Stimulated activated CD8-positive, alpha-beta memory T cell treated with anti-CD3 and anti-CD28 coated beads, Interleukin-12 subunit alpha, Interleukin-12 subunit beta, amount 100 ng/mL, for 24 hours (primary cell): Measurements from ENCODE around the gene E4F1.

Experiments used
- DNase-seq: peaks from one replicate; pipeline ENCODE4 v3.0.0-alpha.2; 2020; ENCODE audit errors: extremely low read depth

E4F1 gene

GRCh38 chr16:2275476-2276367, 52.3 kb downstream of the E4F1 start:
- no peak for DNase-seq

- DNase-seq = no peak
These were observed 53.2 kb downstream of the E4F1 start for GRCh38 chr16:2276368-2277195.

DNA sequence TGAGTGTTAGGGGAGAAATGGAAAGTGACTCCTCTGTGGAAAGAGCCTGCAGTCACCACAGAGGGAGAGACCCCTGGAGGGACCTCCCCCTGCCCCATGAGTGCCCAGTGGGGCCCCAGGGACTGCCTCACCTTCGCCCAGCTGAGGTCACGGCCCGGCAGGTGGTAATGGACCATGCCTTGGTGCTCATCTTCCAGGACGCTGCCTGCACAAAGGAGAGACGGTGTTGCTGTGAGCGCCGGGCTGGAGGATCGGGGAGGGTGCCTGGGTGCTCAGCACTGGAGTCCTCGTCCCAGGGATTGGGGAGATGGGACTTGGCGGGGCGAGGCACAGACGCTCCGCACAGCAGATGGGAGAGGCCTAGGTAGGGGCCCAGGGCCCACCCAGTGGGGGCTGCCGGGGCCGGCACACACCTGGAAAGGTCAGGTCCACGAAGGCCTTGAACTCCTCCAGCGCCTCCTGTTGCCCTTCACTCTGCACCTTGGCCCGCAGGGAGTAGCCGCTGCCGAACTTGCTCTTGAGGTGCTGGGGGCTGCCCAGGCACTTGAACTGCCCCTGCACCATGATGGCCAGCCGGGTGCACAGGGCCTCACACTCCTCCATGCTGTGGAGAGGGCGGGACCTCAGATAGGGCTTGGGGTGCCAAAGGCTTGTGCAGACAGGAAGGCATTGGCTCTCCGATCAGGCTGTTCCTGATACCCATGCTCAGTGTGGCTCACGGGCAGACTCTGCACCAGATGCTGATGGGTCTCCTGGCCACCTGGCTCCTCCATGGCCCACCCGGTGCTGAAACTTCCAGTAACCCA, 54.3 kb downstream of the E4F1 start:
- no peak for DNase-seq

GRCh38 chr16:2278272-2278608, 54.8 kb downstream of the E4F1 start:
- DNase-seq = no peak

DNA sequence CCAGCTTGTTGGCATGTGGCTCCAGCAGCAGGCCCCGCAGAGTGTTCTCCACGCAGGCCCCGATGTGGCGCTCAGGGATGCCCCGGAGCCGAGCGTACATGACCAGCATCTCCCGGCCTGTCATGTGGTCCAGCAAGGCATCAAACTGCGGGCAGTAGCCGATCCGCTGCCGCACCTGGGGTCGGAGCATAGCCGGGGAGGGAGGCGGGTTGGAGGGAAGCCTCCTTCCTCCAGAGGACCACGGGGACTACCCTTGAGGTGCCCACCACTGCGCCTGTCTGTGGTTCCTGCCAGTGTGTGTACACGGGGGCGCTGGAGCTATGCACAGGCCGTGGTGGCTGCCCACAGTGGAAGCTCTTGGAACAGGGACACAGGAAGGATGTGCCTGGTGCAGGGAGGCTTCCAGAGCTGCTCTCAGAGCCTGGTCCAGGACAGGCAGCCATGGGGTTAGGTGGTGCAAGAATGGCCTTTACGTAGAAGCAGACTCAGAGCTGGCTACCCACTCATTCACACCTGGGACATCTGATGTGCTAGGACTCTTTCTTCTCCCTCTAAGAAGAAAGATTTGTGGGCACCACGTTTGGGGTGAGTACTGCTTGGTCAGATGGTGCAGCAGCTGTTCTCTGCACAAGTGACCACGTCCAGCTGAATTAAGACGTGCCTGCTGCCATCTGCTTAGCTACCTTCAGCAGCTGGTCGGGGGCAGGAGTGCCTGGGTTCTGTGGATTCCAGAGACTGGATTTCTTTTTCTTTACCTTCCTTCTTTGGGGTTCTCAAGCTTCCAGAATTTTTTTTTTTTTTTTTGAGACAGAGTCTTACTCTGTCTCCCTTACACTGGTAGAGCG, 55.8 kb downstream of the E4F1 start:
- DNase-seq = no peak

DNA sequence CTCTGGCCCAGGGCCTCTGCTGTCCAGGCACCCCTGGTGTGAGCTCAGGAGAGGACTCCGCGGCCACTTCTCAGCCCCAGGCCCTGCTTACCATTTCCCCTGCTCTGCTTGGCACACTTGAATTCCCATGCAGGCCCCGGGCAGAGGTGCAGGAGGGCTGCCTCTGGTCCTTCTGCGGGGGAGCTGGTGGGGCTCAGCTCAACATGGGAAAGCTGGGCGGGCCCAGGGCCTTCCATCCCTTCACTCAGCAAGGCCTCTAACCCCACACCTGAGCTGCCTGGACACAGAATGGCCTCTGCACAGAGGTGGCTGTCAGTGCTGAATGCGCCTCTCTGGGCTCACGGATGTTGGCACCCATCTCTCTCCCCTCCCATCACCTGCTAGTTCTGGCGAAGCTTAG, 57.1 kb downstream of the E4F1 start:
- no peak for DNase-seq

- DNase-seq = no peak
These were observed 57.7 kb downstream of the E4F1 start for GRCh38 chr16:2280981-2281542.

DNA sequence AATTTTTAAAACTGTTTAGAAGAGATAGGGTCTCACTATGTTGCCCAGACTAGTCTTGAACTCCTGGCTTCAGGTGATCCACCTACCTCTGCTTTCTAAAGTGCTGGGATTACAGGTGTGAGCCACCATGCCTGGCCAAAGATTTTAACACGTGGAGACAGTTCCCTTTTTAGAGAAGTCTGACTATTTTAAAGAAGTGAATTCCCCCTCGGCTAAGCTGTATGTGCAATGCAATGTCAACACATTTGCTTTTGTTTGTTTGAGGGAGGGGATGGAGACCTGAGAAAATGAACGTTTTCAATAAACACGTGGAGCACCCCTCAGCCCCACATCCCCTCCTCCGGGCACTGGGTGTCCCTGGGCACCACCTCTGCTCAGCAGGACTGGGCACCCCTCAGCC, 58.9 kb downstream of the E4F1 start:
- DNase-seq = no peak

GRCh38 chr16:2282866-2283555, 59.6 kb downstream of the E4F1 start:
- DNase-seq = no peak

GRCh38 chr16:2284001-2284770, 60.8 kb downstream of the E4F1 start:
- no peak for DNase-seq

- DNase-seq = no peak
These were observed 61.6 kb downstream of the E4F1 start for GRCh38 chr16:2284797-2285576.
